RWPE1 (cell line): Measurements from ENCODE around the gene HRG.
A peak's percentile ranks its signal among the peaks of the same experiment; 100 is the strongest.

Experiments
- CTCF ChIA-PET: fragments of 350-600 bp; sonication (Branson Sonifier 250); formaldehyde crosslinking; extraction: SDS; loops from one replicate; lab custom pipeline; 2021; lab: Yijun Ruan, JAX
- POLR2A ChIA-PET: fragments of 400-600 bp; formaldehyde crosslinking; extraction: SDS; loops from one replicate; lab custom pipeline; 2020; ENCODE audit warnings: antibody characterized with exemption; ENCODE audit not compliant: low non-redundant PET; lab: Yijun Ruan, JAX
- DNase-seq: peaks from one replicate; pipeline ENCODE4 v3.0.0; 2012; ENCODE audit warnings: low spot score
- H3K27ac ChIP-seq: fragments of 450-650 bp; 2 replicates; pipeline ENCODE4 v1.5.1; 2017
- CTCF ChIP-seq: fragments of 450-650 bp; conservative IDR thresholded peaks from 2 replicates; pipeline ENCODE4 v1.5.1; 2017; ENCODE audit warnings: low read depth, mild to moderate bottlenecking

HRG gene

GRCh38 chr3:186664506-186664905, 1.3 kb upstream of the HRG start:
- ChIA-PET POLR2A (no interaction called here), CTCF (no interaction called here)
- no peak overlapping the region for H3K27ac ChIP-seq
- no peak for TF ChIP-seq CTCF
- no peak for DNase-seq

- ChIA-PET CTCF (interaction anchor here (0.6 kb wide), 1 partner anchor 154 kb away, joined by 3 read pairs; no protein-coding TSS in a partner anchor), POLR2A (no interaction called here)
- DNase-seq, result no peak
- no peak for TF ChIP-seq CTCF
- no peak overlapping the region for H3K27ac ChIP-seq
Measured at GRCh38 chr3:186668426-186668825, 2.6 kb downstream of the HRG start.

GRCh38 chr3:186669378-186670084, 3.7 kb downstream of the HRG start:
- ChIA-PET POLR2A (interaction anchor here (0.6 kb wide), 1 partner anchor 45 kb away, joined by 5 read pairs; no protein-coding TSS in a partner anchor), CTCF (interaction anchor here (0.8 kb wide), 1 partner anchor 51 kb away, joined by 3 read pairs; no protein-coding TSS in a partner anchor)
- DNase-seq, result peak; percentile 41
- TF ChIP-seq CTCF, result no peak
- no peak overlapping the region for H3K27ac ChIP-seq

GRCh38 chr3:186670155-186670554, 4.3 kb downstream of the HRG start:
- no peak overlapping the region for H3K27ac ChIP-seq
- no peak for DNase-seq
- CTCF ChIA-PET, result interaction anchor here (0.8 kb wide), 1 partner anchor 51 kb away, joined by 3 read pairs; no protein-coding TSS in a partner anchor
- no peak for TF ChIP-seq CTCF
- POLR2A ChIA-PET, result interaction anchor here (0.6 kb wide), 1 partner anchor 45 kb away, joined by 5 read pairs; no protein-coding TSS in a partner anchor

GRCh38 chr3:186671051-186671450, 5.2 kb downstream of the HRG start:
- no peak for TF ChIP-seq CTCF

GRCh38 chr3:186678604-186679003, 12.8 kb downstream of the HRG start:
- ChIA-PET POLR2A (no interaction called here), CTCF (no interaction called here)
- no peak for DNase-seq
- H3K27ac ChIP-seq, result no peak overlapping the region
- no peak for TF ChIP-seq CTCF

More at GRCh38 chr3:186671051-186671450, 5.2 kb downstream of the HRG start:
- POLR2A ChIA-PET, result no interaction called here
- CTCF ChIA-PET, result interaction anchor here (0.7 kb wide), 1 partner anchor 440 kb away, joined by 5 read pairs; no protein-coding TSS in a partner anchor
- no peak overlapping the region for H3K27ac ChIP-seq
- DNase-seq, result no peak
